Ascending aorta (tissue), 2 donors: ENCODE measurements around the gene ZPLD1. TPM values are rescaled to one million over a fixed set of nuclear protein-coding genes. Genes with fewer than 3 reads are reported as not detected.

Source experiments
- DNase-seq, 2 donors: peaks; one replicate each; pipeline ENCODE4 v3.0.0-alpha.2; 2019; ENCODE audit warnings: low spot score in 2 of 2
- H3K27ac ChIP-seq, 2 donors: fragments of 200-600 bp; sonication (generic); one replicate each; pipeline ENCODE4 v1.5.1; 2016 to 2017; ENCODE audit warnings: mild to moderate bottlenecking in 1 of 2
- H3K27me3 ChIP-seq: fragments of 200-600 bp; sonication (generic); one replicate; pipeline ENCODE4 v1.5.1; 2017
- H3K36me3 ChIP-seq, 2 donors: fragments of 200-600 bp; sonication (generic); one replicate each; pipeline ENCODE4 v1.5.1; 2016
- H3K4me1 ChIP-seq, 2 donors: fragments of 200-600 bp; sonication (generic); one replicate each; pipeline ENCODE4 v1.5.1; 2016 to 2017; ENCODE audit warnings: mild to moderate bottlenecking in 1 of 2
- H3K4me3 ChIP-seq, 2 donors: fragments of 200-600 bp; sonication (generic); one replicate each; pipeline ENCODE4 v1.5.1; 2016 to 2017; ENCODE audit warnings: mild to moderate bottlenecking in 1 of 2
- H3K9me3 ChIP-seq, 2 donors: fragments of 200-600 bp; sonication (generic); one replicate each; pipeline ENCODE4 v1.5.1; 2016
- intact Hi-C: fragments of 100-400 bp; cut with DNase I; formaldehyde crosslinking; loops from one replicate; pipeline ENCODE4 v1.15.1; 2023
- total RNA-seq: library from RNA; depleted of rRNA; stranded (reverse); fragments of >200 nt; gene quantifications from one replicate; pipeline ENCODE4 v1.1.0, GENCODE V29; 2016
- TF ChIP-seq, protein P1 (sequence below), 3 experiments: fragments of 200-600 bp in 2 of 3; fragments of 450-650 bp in 1 of 3; sonication (generic) in 2 of 3; IDR thresholded peaks; one replicate each; pipeline ENCODE4 v1.5.1; 2016 to 2019; ENCODE audit warnings: antibody characterized with exemption in 3 of 3, mild to moderate bottlenecking in 1 of 3, moderate library complexity in 1 of 3

Gene ZPLD1
- total RNA-seq, 1 donor from 2014 or later = not detected

DNA sequence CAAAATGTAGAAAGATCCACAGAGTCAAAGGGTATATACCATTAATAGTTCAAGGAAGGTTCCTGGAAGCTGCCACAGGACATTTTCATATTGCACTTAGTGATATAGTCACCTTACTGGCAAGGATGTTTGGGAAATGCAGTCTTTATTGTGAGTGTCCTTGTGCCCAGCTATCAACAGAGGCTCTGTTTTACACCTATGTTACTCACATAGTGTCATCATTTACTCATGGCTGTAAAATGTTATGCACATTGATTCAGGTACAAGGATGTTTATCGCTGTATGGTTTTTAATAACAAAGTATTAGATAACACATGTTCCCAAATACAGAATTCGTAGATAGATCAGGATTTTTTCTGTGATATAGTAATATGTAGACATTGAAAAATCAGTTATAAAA is 50.9 kb downstream of the ZPLD1 start:
- intact Hi-C loops = no loop called here
- Histone ChIP-seq H3K4me1 (no peaks in the 10 kb centered on the region), H3K27ac (no peak overlapping the region), H3K9me3 (no peaks in the 10 kb centered on the region), H3K4me3 (no peak overlapping the region), H3K27me3 (no peaks in the 10 kb centered on the region), H3K36me3 (no peaks in the 10 kb centered on the region)
- TF ChIP-seq, protein P1, sequence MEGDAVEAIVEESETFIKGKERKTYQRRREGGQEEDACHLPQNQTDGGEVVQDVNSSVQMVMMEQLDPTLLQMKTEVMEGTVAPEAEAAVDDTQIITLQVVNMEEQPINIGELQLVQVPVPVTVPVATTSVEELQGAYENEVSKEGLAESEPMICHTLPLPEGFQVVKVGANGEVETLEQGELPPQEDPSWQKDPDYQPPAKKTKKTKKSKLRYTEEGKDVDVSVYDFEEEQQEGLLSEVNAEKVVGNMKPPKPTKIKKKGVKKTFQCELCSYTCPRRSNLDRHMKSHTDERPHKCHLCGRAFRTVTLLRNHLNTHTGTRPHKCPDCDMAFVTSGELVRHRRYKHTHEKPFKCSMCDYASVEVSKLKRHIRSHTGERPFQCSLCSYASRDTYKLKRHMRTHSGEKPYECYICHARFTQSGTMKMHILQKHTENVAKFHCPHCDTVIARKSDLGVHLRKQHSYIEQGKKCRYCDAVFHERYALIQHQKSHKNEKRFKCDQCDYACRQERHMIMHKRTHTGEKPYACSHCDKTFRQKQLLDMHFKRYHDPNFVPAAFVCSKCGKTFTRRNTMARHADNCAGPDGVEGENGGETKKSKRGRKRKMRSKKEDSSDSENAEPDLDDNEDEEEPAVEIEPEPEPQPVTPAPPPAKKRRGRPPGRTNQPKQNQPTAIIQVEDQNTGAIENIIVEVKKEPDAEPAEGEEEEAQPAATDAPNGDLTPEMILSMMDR (IDR thresholded peaks at IDR 0.05) = no peak
- no peak for DNase-seq

DNA sequence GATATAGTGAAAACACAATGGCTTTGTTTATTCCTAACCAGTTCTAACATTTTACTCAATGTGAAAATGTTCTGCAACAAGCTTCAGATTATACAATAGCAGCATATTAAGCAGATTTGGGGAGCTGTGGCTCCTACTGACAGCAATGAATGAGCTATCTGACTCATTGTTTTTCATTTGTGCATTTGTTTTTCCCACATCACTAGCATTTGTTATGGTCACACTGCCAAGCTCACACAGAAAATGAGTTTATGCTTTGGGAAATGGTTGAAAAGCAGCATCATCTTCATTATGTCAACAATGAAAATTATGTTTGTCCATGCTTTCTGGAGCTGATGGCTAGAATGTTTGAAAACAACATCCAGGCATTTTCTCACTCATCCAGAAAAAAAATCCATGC is 53.5 kb downstream of the ZPLD1 start:
- no peaks in the 10 kb centered on the region for H3K9me3 ChIP-seq
- intact Hi-C loops = no loop called here
- H3K4me1 ChIP-seq = no peaks in the 10 kb centered on the region
- H3K36me3 ChIP-seq = no peaks in the 10 kb centered on the region
- H3K27ac ChIP-seq = no peak overlapping the region
- no peaks in the 10 kb centered on the region for H3K27me3 ChIP-seq
- no peak for DNase-seq
- TF ChIP-seq, protein P1 (IDR thresholded peaks at IDR 0.05) = no peak
- no peak overlapping the region for H3K4me3 ChIP-seq

- Histone ChIP-seq H3K27me3 (no peaks in the 10 kb centered on the region), H3K36me3 (no peaks in the 10 kb centered on the region), H3K4me1 (no peaks in the 10 kb centered on the region), H3K27ac (no peak overlapping the region), H3K9me3 (no peaks in the 10 kb centered on the region), H3K4me3 (no peak overlapping the region)
- intact Hi-C loops = no loop called here
- TF ChIP-seq, protein P1 (IDR thresholded peaks at IDR 0.05) = no peak
- no peak for DNase-seq
Observed at GRCh38 chr3:102492300-102492699, 57.5 kb downstream of the ZPLD1 start.

DNA sequence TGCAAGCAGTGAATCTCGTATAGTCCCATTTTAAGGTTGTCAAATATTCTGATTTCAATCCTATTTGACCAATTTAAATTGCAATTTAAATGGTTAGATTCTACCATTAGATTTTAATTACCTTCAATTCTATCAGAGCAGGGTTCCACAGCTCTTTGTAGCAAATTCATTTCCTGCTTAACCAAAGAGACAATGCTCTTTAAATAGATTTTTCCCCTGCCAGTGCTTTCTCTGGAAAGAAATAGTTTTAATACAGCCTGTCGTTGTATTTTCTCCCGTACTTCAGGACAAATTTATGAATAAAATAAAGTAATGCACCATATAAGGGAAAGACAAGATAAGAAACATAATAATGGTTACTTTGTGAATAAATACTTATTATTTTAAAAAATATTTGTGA is 62.8 kb downstream of the ZPLD1 start:
- intact Hi-C loops = no loop called here
- TF ChIP-seq, protein P1 (IDR thresholded peaks at IDR 0.05) = no peak
- Histone ChIP-seq H3K4me3 (no peak overlapping the region), H3K36me3 (no peaks in the 10 kb centered on the region), H3K4me1 (no peaks in the 10 kb centered on the region), H3K9me3 (no peaks in the 10 kb centered on the region), H3K27me3 (no peaks in the 10 kb centered on the region), H3K27ac (no peak overlapping the region)
- no peak for DNase-seq

- H3K4me1 ChIP-seq = no peaks in the 10 kb centered on the region
- TF ChIP-seq, protein P1 (IDR thresholded peaks at IDR 0.05) = no peak
- DNase-seq = no peak
- no peak overlapping the region for H3K27ac ChIP-seq
- H3K36me3 ChIP-seq = no peaks in the 10 kb centered on the region
- H3K9me3 ChIP-seq = no peaks in the 10 kb centered on the region
- no peaks in the 10 kb centered on the region for H3K27me3 ChIP-seq
- intact Hi-C loops = no loop called here
- H3K4me3 ChIP-seq = no peak overlapping the region
Observed at GRCh38 chr3:102505542-102505941, 70.7 kb downstream of the ZPLD1 start.

DNA sequence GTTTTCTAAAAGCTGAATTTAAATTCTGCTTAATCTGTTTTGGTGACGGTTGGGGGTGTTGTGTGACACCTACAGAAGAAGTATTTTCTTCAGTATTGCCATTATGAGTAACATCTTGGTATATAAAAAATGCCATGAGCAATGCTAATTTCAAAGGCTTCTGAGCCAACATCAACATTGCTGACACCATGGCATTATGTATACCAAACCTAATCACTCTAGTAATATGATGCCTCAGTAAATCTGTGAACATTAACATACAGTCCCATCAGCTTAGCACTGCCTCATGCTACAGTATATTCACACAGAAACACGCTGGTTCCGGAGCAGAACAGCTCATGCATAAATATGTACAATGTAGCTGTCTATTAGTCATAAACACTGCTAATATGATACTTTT is 75.8 kb downstream of the ZPLD1 start:
- TF ChIP-seq, protein P1 (IDR thresholded peaks at IDR 0.05) = no peak
- intact Hi-C loops = no loop called here
- no peak overlapping the region for H3K4me3 ChIP-seq
- no peak overlapping the region for H3K27ac ChIP-seq
- no peaks in the 10 kb centered on the region for H3K4me1 ChIP-seq
- no peaks in the 10 kb centered on the region for H3K27me3 ChIP-seq
- H3K36me3 ChIP-seq = no peaks in the 10 kb centered on the region
- DNase-seq = no peak
- no peaks in the 10 kb centered on the region for H3K9me3 ChIP-seq
